DMS79 treated with DMSO at 0.1 percent for 48 hours (cell line): ENCODE results near the gene RCOR3.
"Not testable (repeated sequence)": the region's sequence is repeated elsewhere in the genome, so short reads cannot be mapped to it uniquely, and the experiment has no call there.

ENCODE experiments used
- DNase-seq: peaks from one replicate; lab custom pipeline; 2025; lab: John Stamatoyannopoulos, UW

RCOR3 gene

DNA sequence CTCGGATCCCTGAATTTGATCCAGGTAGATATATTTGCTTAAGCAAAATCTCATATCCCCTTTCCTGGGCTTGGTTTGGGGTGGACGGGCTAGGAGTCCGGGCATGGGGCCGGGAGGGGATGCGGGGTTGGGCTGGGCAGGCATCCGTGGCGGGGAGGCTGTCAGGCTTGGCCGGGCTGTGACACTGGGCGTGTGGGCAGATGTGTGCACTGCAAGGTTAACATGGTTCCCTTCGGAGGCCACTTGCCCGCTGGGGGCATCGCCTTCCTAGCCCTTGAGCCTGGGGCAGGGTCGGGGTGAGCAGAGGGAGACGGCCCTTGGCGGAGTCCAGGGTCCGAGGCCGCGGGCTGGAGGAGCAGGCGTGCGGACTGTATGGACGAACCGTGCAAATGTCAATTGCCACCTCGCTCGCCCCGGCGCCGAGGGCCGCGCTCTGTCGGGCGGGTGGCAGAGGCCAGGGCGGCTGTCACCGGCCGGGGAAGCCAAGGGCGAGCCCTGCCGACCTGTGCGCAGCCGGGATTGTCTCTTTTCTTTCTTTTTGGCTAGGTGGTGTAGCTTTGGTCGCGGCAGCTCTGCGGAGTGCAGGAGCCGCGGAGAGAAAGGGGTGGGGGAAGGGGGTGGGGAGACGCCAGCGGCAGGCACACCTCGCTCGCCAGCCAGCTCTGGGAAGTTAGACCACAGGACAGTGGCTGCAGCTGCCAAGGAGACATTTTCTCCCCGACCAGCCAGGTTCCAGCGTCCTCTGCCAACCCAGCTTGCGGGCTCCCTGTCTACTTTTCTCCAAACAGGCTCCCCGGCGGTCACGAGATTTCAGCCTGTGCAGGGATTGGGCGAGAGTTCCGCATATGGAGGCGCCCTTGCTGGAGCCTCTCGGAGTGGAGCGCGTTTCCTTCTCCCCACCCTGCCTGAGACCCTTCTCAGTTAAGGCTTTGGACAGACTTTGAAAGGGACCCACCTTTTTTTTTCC lies 1.3 kb downstream of the RCOR3 start:
- DNase-seq, result peak; percentile 85

GRCh38 chr1:211261229-211261628 lies 2.1 kb downstream of the RCOR3 start:
- DNase-seq, result no peak

DNA sequence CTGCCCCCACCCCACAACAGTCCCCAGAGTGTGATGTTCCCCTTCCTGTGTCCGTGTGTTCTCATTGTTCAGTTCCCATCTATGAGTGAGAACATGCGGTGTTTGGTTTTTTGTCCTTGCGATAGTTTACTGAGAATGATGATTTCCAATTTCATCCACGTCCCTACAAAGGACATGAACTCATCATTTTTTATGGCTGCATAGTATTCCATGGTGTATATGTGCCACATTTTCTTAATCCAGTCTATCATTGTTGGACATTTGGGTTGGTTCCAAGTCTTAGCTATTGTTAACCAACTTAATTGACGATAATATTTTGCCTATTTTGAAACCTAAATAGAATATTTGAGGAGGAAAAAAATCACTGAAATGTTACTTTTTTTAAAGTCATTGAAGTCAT lies 3.9 kb downstream of the RCOR3 start:
- DNase-seq, result not testable (repeated sequence)

DNA sequence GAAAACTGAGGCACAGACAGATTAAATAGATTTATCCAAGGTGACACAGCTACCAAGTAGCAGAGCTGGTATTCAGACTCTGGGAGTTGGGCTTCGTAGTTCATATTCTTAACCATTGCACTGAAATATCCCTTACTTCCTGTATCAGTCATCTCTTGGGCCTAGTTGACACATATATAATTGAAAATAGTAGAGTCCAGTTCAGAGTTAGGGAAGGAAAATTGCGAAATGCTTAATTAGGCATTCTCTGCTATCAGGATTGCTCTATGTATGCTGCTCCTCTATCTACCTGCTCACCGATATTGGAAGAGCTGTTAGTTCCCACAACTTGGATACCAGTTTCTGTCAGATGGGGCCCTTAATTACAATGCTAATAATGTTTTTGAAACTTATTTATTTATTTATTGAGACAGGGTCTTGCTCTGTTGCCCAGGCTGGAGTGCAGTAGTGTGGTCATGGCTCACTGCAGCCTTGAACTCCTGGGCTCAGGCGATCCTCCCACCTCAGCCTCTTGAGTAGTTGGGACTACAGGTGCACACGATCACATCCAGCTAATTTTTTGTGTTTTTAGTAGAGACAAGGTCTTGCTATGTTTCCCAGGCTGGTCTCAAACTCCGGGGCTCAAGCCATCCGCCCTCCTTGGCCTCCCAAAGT lies 8.2 kb downstream of the RCOR3 start:
- DNase-seq, result no peak

GRCh38 chr1:211279340-211279739 lies 20.2 kb downstream of the RCOR3 start:
- DNase-seq, result no peak

- DNase-seq, result no peak
Measured at GRCh38 chr1:211280910-211281309, 21.7 kb downstream of the RCOR3 start.

DNA sequence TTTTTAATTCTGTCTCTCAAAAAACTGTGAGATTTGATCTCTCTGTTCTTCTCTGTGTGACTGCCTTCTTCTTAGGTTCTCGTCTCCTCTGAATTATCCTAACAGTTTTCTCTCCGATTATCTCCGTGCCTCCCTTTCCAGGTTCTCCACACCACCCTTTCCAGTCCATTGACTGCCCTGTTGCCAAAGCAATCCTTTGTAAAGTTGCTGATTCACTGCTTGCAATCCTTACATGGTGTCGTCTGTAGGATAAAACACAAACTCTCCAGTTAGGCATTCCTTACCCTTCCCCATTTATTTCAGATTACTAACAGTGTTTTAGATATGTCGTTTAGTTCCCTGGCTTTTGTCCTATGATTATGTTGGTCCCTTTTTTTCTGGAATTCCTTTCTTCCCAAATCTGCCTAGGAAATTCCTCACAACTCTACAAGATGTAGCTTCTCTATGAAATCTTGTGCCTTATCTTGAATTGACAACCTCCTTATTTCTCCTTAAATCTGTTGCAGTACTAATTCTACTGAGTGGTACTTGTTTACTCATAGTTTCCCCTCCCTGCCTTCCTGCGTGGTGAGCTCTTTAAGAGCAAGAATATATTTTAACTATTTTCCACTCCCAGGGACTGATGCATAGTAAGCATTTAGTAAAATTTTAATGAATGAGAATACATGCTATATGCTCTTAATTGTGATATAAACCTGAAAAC lies 22.3 kb downstream of the RCOR3 start:
- no peak for DNase-seq

DNA sequence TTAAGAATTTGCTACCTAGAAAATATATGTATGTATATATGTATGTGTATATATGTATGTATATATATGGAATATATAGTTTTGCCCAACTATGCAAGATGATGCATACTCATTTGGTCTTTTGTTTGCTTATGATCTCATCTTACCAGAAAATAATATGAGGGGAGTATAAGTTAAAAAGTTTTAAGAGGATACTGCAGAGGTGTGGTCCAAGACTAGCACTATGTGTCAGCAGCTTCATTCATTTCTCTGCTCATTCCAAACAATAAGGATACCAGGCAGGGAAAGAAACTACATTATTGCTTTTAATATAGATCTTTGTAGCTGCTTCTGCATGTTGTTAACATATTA lies 22.8 kb downstream of the RCOR3 start:
- DNase-seq, result no peak

GRCh38 chr1:211285196-211285595 lies 26.0 kb downstream of the RCOR3 start:
- DNase-seq, result no peak

GRCh38 chr1:211287218-211287617 lies 28.1 kb downstream of the RCOR3 start:
- DNase-seq, result no peak

DNA sequence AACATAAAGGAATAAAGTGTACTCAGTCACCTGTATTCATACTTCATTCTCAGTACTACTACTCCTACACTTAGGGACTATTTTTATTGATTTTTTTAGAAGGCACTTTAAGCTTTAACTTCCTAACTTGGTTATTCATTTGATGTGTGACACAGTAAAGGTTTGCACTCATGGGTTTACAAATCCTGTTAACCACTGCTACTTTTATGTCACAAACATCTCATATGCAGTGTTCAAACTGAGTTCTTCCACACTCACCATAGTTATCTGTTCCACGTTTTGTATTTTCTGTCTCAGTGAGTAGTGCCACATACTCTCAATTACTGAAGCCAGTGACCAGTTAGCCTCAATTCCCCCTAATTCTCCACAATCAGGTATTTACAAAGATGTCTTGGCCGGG lies 33.2 kb downstream of the RCOR3 start:
- no peak for DNase-seq

GRCh38 chr1:211296396-211296795 lies 37.2 kb downstream of the RCOR3 start:
- no peak for DNase-seq

DNA sequence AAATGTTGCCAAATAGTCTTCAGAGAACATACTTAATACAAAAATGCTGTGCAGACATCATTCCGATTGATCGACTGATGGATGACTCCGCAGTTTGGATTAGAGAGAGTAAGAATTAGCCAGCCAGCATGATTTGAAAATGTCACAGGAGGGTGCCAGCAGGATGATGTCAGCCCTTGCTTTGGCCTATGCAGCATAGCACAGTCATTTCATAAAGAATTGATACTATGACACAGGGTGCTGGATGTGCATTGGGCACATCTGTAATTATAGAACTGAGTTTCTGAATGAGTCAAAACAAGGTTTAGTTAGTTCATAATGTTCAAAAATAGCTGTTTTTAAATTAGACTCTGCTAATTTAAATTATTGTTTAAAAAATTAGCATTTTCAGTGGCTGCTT lies 45.9 kb downstream of the RCOR3 start:
- DNase-seq, result no peak

DNA sequence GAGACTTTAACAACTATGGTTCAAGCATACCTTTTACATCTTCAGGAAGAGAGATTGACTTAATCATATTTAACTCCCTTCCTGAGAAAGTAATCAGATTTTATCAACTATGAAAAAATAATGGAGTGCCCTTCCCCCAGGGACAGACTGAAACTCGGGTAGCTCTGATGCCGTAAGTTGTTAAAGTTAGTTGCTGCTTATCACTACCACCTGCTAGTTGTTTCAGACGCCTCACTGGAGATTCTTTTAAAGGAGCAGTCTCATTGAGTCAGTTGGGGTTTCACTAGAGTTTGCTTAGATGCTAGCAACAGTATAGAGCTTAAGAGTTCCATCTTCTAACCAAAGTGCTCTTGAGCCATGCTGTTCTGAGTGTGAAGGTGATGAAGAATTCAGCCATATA lies 50.5 kb downstream of the RCOR3 start:
- DNase-seq, result no peak

- no peak for DNase-seq
Measured at GRCh38 chr1:211313392-211313791, 54.2 kb downstream of the RCOR3 start.

- DNase-seq, result no peak
Measured at GRCh38 chr1:211318576-211319280, 59.6 kb downstream of the RCOR3 start.

GRCh38 chr1:211319892-211320291 lies 60.7 kb downstream of the RCOR3 start:
- DNase-seq, result no peak

- no peak for DNase-seq
Measured at GRCh38 chr1:211320980-211321379, 61.8 kb downstream of the RCOR3 start.

GRCh38 chr1:211321646-211322045 lies 62.5 kb downstream of the RCOR3 start:
- DNase-seq, result not testable (repeated sequence)

DNA sequence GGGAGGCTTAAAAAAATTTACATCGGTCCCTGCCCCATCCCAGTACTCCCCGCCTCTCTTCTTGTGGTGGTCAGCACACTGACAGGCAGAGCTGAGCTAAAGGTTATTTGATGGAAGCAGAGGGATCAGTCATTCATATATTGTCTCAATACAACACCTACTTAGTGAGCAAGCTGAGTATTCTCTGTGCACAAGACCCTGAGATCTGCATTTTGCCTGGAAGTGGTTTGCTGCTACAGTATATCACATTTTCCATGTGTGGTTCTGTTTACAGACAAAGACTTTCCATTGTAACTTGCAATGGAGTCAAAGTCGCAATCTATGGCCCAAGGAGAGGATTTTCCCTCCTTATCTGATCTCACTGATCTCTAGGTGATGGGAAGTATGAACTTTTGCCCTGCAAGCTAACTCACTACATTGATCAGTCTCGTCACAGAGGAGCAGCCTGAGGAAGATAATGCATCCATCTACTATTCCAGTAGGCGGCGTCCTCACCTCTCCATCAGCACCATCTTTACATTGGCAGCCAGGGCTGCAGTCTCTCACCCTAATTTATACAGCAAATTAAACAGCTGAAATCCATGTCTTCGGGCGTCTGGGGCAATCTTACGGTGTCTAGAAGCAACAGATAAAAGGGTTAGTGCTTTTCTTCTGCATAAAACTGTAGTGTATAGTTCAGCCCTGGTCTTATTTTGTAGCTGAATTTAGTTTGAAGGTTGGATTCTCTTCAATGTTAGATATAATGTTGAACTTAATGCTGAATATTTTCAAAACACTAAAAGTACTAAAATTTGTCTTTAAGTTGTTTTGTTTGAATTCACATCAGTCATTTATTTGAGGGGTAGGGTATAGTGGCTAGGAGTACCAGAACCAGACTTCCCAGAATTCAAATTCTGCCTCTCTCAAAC lies 64.2 kb downstream of the RCOR3 start:
- peak; percentile 61 for DNase-seq
